Nephron (organoid): ENCODE data around the gene PRH2.

Experiments
- H3K27ac Mint-ChIP-seq, 3 experiments: 2 replicates each; pipeline ENCODE4 v1.8.0; 2020; ENCODE audit warnings: mixed read lengths in 3 of 3, mild to moderate bottlenecking in 2 of 3, moderate library complexity in 1 of 3
- H3K27me3 Mint-ChIP-seq: 2 replicates; pipeline ENCODE4 v1.8.0; 2021; ENCODE audit warnings: low read depth, mild to moderate bottlenecking, moderate library complexity, mixed read lengths
- H3K36me3 Mint-ChIP-seq: 2 replicates; pipeline ENCODE4 v1.8.0; 2020; ENCODE audit warnings: low read depth, mixed read lengths
- H3K4me1 Mint-ChIP-seq: 2 replicates; pipeline ENCODE4 v1.8.0; 2020; ENCODE audit warnings: mixed read lengths
- H3K4me3 Mint-ChIP-seq, 3 experiments: 2 replicates each; pipeline ENCODE4 v1.8.0; 2020; ENCODE audit warnings: mild to moderate bottlenecking in 3 of 3, mixed read lengths in 3 of 3, moderate library complexity in 2 of 3
- H3K9me3 Mint-ChIP-seq: 2 replicates; pipeline ENCODE4 v1.8.0; 2020; ENCODE audit warnings: mixed read lengths
- CTCF ChIP-seq, 3 experiments: fragments of 200-600 bp; sonication (generic); IDR thresholded peaks; one replicate each; pipeline ENCODE4 v1.5.0; 2021; ENCODE audit warnings: antibody characterized with exemption in 3 of 3; ENCODE audit not compliant: unreplicated experiment in 3 of 3

Gene PRH2

GRCh38 chr12:10928746-10929286 lies at the start of gene PRH2:
PRH2 (plus strand) TSS chr12:10929236; CDS start chr12:10929274, 38 bp downstream.
- TF ChIP-seq CTCF (IDR thresholded peaks at IDR 0.05; ENCODE audit: unreplicated experiment in 3 of 3): no peak
- no peak within 1 kb of the TSS for H3K27ac Mint-ChIP-seq
- no peaks in the 10 kb centered on the region for H3K27me3 Mint-ChIP-seq
- H3K4me1 Mint-ChIP-seq: no peaks in the 10 kb centered on the region
- H3K4me3 Mint-ChIP-seq: no peak within 1 kb of the TSS
- peaks cover 5% of the 10 kb centered on the region for H3K9me3 Mint-ChIP-seq
- peaks cover 9% of the 10 kb centered on the region for H3K36me3 Mint-ChIP-seq

DNA sequence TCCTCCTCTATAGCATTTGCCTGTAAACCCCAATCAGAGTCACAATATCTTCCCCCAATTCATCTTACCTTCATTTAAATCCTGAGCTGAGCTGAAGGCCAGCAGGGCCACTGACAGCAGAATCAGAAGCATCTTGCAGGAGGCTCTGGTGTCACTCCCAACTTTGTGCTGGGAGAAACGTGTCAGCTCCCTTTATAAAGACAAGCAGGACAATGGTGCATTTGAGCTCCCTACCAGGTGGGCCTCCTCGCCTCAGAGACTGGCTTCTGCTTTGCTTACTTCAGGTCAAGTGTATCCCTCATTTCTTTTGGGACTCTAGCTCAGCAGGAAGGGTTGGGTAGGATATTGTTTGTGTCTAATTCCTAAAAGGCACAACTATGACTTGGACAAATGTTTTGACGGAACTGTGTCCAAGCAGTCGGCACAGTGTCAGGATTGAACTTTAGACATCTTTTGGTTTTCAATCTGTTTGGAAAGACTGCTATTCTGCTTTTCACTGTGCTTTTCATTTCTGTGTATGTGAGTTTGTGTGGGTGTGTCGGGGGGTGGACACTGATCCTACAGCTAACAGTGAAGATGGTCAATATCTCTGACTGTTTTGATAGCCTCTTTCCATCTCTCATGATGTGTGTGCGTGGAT lies 44.8 kb upstream of the PRH2 start, which contains the start of gene PRH1:
TSS of gene PRH1 (minus strand) at position 170 of the 640 bp plus-strand sequence. CDS start at position 132, 38 bp downstream.
- no peak within 1 kb of the TSS for H3K4me3 Mint-ChIP-seq
- TF ChIP-seq CTCF (IDR thresholded peaks at IDR 0.05; ENCODE audit: unreplicated experiment in 3 of 3): no peak
- no peaks in the 10 kb centered on the region for H3K27me3 Mint-ChIP-seq
- H3K4me1 Mint-ChIP-seq: no peaks in the 10 kb centered on the region
- no peak within 1 kb of the TSS for H3K27ac Mint-ChIP-seq
- peaks cover 27% of the 10 kb centered on the region for H3K36me3 Mint-ChIP-seq
- H3K9me3 Mint-ChIP-seq: no peaks in the 10 kb centered on the region

GRCh38 chr12:10889226-10889625 lies 39.8 kb upstream of the PRH2 start:
- Mint-ChIP-seq H3K27ac (no peak overlapping the region), H3K9me3 (no peaks in the 10 kb centered on the region), H3K4me3 (no peak overlapping the region), H3K36me3 (peaks cover 13% of the 10 kb centered on the region), H3K4me1 (no peaks in the 10 kb centered on the region), H3K27me3 (no peaks in the 10 kb centered on the region)
- TF ChIP-seq CTCF (IDR thresholded peaks at IDR 0.05; ENCODE audit: unreplicated experiment in 3 of 3): no peak

- H3K4me1 Mint-ChIP-seq: no peaks in the 10 kb centered on the region
- H3K9me3 Mint-ChIP-seq: no peaks in the 10 kb centered on the region
Measured at GRCh38 chr12:10891937-10892336, 37.1 kb upstream of the PRH2 start.

DNA sequence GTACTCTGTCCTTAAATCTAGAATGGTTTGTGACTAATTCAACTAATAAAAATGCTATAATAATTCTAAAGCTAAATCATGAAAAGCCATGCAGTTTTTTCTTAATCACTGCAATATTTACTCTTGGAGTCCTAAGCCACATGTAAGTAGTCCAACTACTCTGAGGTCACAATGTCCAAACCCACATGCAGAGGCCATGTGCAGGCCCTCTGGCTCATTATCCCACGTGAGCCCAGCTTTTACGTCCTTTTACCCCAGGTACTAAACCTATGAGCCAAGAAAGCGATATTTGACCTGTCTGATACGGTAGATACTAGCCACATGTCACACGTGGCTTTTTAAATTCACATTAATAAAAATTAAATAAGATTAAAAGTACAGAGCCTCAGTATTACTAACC lies 32.2 kb upstream of the PRH2 start:
- TF ChIP-seq CTCF (IDR thresholded peaks at IDR 0.05; ENCODE audit: unreplicated experiment in 3 of 3): no peak

More at GRCh38 chr12:10891937-10892336, 37.1 kb upstream of the PRH2 start:
- H3K4me3 Mint-ChIP-seq: no peak overlapping the region
- no peak overlapping the region for H3K27ac Mint-ChIP-seq
- H3K27me3 Mint-ChIP-seq: no peaks in the 10 kb centered on the region
- H3K36me3 Mint-ChIP-seq: peaks cover 13% of the 10 kb centered on the region
- no peak for TF ChIP-seq CTCF (IDR thresholded peaks at IDR 0.05; ENCODE audit: unreplicated experiment in 3 of 3)

GRCh38 chr12:10900530-10900929 lies 28.5 kb upstream of the PRH2 start:
- Mint-ChIP-seq H3K4me1 (no peaks in the 10 kb centered on the region), H3K9me3 (peaks cover 44% of the 10 kb centered on the region), H3K4me3 (no peak overlapping the region), H3K27ac (no peak overlapping the region), H3K27me3 (no peaks in the 10 kb centered on the region), H3K36me3 (peaks cover 53% of the 10 kb centered on the region)
- TF ChIP-seq CTCF (IDR thresholded peaks at IDR 0.05; ENCODE audit: unreplicated experiment in 3 of 3): no peak

More for the DNA sequence above, 32.2 kb upstream of the PRH2 start:
- Mint-ChIP-seq H3K27me3 (no peaks in the 10 kb centered on the region), H3K9me3 (peaks cover 11% of the 10 kb centered on the region), H3K4me3 (no peak overlapping the region), H3K27ac (no peak overlapping the region), H3K4me1 (no peaks in the 10 kb centered on the region), H3K36me3 (peaks cover 24% of the 10 kb centered on the region)
